HFFc6 (cell line): Measurements from ENCODE around the gene GLYR1. TPM values are rescaled to one million over a fixed set of nuclear protein-coding genes. Genes with fewer than 3 reads are reported as not detected.

ENCODE experiments used
- DNase-seq: peaks from one replicate; pipeline ENCODE4 v3.0.0-alpha.2; 2018
- H3K27ac Mint-ChIP-seq: 2 replicates; pipeline ENCODE4 v1.8.0; 2020; ENCODE audit warnings: mild to moderate bottlenecking, mixed read lengths
- H3K27me3 Mint-ChIP-seq: 2 replicates; pipeline ENCODE4 v1.8.0; 2021; ENCODE audit warnings: mild to moderate bottlenecking, moderate library complexity, mixed read lengths; ENCODE audit not compliant: insufficient read depth
- H3K36me3 Mint-ChIP-seq: 2 replicates; pipeline ENCODE4 v1.8.0; 2021; ENCODE audit warnings: low read depth, mixed read lengths
- H3K4me1 Mint-ChIP-seq: 2 replicates; pipeline ENCODE4 v1.8.0; 2020; ENCODE audit warnings: low read depth, mixed read lengths
- H3K4me3 Mint-ChIP-seq: 2 replicates; pipeline ENCODE4 v1.8.0; 2020; ENCODE audit warnings: mild to moderate bottlenecking, moderate library complexity, mixed read lengths
- H3K9me3 Mint-ChIP-seq: 2 replicates; pipeline ENCODE4 v1.8.0; 2020; ENCODE audit warnings: mild to moderate bottlenecking, mixed read lengths
- CTCF ChIP-seq: fragments of 200-600 bp; sonication (generic); IDR thresholded peaks from 2 replicates; pipeline ENCODE4 v1.5.0; 2021; ENCODE audit warnings: antibody characterized with exemption, mild to moderate bottlenecking
- total RNA-seq, 6 experiments: library from RNA; stranded (reverse); fragmentation: NEBNext Ultra II Directional; extraction: Animal tissue kit (Norgen Biotek cat#: 25700); gene quantifications; 2 replicates in 1 of 6; 3 replicates in 5 of 6; pipeline ENCODE4 v1.2.3, GENCODE V29; 2021

Gene GLYR1
- total RNA-seq, 6 experiments from 2014 or later, result 77.6 to 89.4 (median 81.8) TPM

GRCh38 chr16:4790261-4790660 lies 56.8 kb downstream of the GLYR1 start:
- no peak overlapping the region for H3K27ac Mint-ChIP-seq
- H3K4me3 Mint-ChIP-seq, result no peak overlapping the region
- no peaks in the 10 kb centered on the region for H3K27me3 Mint-ChIP-seq
- no peaks in the 10 kb centered on the region for H3K36me3 Mint-ChIP-seq
- DNase-seq, result no peak
- H3K9me3 Mint-ChIP-seq, result no peaks in the 10 kb centered on the region
- H3K4me1 Mint-ChIP-seq, result no peaks in the 10 kb centered on the region
- TF ChIP-seq CTCF, result no peak

DNA sequence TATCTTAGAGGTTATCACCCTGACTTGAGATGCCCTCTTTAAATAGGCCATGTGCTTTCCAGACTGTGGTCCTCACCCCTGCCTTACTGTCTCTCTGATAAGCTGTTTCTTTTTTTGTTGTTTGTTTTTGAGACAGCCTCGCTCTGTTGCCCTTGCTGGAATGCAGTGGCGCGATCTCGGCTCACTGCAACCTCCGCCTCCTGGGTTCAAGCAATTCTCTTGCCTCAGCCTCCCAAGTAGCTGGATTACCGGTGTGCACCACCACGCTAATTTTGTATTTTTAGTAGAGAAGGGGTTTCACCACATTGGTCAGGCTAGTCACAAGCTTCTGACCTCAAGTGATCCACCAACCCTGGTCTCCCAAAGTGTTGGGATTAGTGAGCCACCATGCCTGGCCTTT lies 58.2 kb downstream of the GLYR1 start:
- no peak for TF ChIP-seq CTCF
- H3K9me3 Mint-ChIP-seq, result no peaks in the 10 kb centered on the region
- H3K4me3 Mint-ChIP-seq, result no peak overlapping the region
- H3K27ac Mint-ChIP-seq, result no peak overlapping the region
- H3K36me3 Mint-ChIP-seq, result no peaks in the 10 kb centered on the region
- no peak for DNase-seq
- no peaks in the 10 kb centered on the region; the same call in 1 of the 2 replicates for H3K27me3 Mint-ChIP-seq
- H3K4me1 Mint-ChIP-seq, result no peaks in the 10 kb centered on the region

DNA sequence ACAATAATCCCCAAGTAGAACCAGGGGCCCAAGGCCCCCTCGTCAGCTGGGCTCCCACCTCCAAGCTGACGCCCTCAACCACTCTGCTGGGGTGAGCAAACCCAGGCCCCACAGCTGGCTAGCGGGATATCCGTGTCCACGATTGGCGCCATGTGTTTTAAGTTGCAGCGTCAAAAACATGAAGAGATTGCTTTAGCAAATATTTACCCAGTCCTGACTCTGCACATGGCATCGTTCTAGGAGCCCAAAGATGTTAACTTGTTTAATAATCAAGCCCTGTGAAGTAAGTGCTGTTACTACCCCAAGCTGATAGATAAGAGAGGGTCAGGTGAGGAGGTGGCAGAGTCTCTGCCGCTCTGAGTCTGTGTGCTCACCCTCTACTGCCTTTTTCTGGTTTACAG lies 58.6 kb downstream of the GLYR1 start:
- H3K36me3 Mint-ChIP-seq, result no peaks in the 10 kb centered on the region
- no peak overlapping the region for H3K27ac Mint-ChIP-seq
- H3K9me3 Mint-ChIP-seq, result no peaks in the 10 kb centered on the region

GRCh38 chr16:4787627-4788482 lies 59.2 kb downstream of the GLYR1 start, which contains the start of gene SEPTIN12:
SEPTIN12 (minus strand) TSS chr16:4788345; CDS start chr16:4787645, 700 bp downstream.
- no peaks in the 10 kb centered on the region for H3K4me1 Mint-ChIP-seq

More for the DNA sequence above, 58.6 kb downstream of the GLYR1 start:
- no peaks in the 10 kb centered on the region; the same call in 1 of the 2 replicates for H3K27me3 Mint-ChIP-seq
- no peaks in the 10 kb centered on the region for H3K4me1 Mint-ChIP-seq
- TF ChIP-seq CTCF, result no peak
- H3K4me3 Mint-ChIP-seq, result no peak overlapping the region
- no peak for DNase-seq

DNA sequence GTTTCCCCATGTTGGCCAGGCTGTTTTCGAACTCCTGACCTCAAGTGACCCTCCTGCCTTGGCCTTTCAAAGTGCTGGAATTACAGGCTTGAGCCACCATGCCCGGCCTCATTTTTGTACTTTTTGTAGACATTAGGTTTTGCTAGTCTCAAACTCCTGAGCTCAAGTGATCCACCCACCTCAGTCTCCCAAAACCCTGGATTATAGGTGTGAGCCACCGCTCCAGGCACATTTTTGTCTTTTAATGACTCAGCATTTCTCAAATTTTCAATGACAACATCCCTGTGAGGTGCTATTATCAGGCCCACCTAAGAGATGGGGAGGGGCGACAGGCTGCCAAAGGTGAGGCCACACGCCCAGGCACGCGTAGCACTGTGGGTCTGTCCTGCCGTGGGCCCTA lies 60.0 kb downstream of the GLYR1 start:
- TF ChIP-seq CTCF, result no peak
- no peak overlapping the region for H3K27ac Mint-ChIP-seq
- no peak for DNase-seq
- H3K4me1 Mint-ChIP-seq, result no peaks in the 10 kb centered on the region
- no peak overlapping the region for H3K4me3 Mint-ChIP-seq
- no peaks in the 10 kb centered on the region for H3K36me3 Mint-ChIP-seq
- H3K9me3 Mint-ChIP-seq, result no peaks in the 10 kb centered on the region
- no peaks in the 10 kb centered on the region; the same call in 1 of the 2 replicates for H3K27me3 Mint-ChIP-seq

More at GRCh38 chr16:4787627-4788482, 59.2 kb downstream of the GLYR1 start, which contains the start of gene SEPTIN12:
- H3K4me3 Mint-ChIP-seq, result no peak within 1 kb of the TSS
- H3K9me3 Mint-ChIP-seq, result no peaks in the 10 kb centered on the region
- no peaks in the 10 kb centered on the region; the same call in 1 of the 2 replicates for H3K27me3 Mint-ChIP-seq
- DNase-seq, result no peak
- no peak within 1 kb of the TSS for H3K27ac Mint-ChIP-seq
- H3K36me3 Mint-ChIP-seq, result no peaks in the 10 kb centered on the region
- TF ChIP-seq CTCF, result no peak
